Measurements from ENCODE around the gene CDH13. TPM values are rescaled to one million over a fixed set of nuclear protein-coding genes. Genes with fewer than 3 reads are reported as not detected.

The CDH13 gene
- total RNA-seq, 2 experiments from 2014 or later = not detected

DNA sequence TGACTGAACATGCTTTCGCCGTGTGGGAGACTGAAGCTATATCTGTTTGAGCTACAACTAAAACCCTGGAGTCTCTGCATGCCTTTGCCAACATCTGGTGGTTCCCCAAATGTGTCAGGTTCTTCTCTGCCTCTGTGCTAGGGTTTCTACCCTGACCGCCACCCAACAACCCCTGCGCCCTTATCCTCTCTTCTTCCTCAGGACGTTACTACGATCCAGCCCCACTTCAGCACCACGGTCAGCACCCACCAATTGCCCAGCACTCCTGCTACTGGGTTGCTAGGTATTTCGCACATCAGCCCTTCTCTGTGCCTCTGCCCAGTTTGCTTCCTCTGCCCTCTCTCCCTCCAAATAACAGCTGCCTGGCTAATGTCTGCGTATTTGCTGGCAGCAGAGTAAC, 1074.7 kb downstream of the CDH13 start:
- no peaks in the 10 kb centered on the region for H3K4me1 Mint-ChIP-seq
- ATAC-seq = no peak
- CTCF ChIA-PET = no interaction called here
- H3K4me3 Mint-ChIP-seq = no peak overlapping the region
- peak; percentile 48 for DNase-seq
- no peaks in the 10 kb centered on the region for H3K9me3 Mint-ChIP-seq (ENCODE audit: low read depth)
- H3K36me3 Mint-ChIP-seq = no peaks in the 10 kb centered on the region
- no peak overlapping the region for H3K27ac Mint-ChIP-seq
- H3K27me3 Mint-ChIP-seq = no peaks in the 10 kb centered on the region

GRCh38 chr16:83704656-83705055, 1077.9 kb downstream of the CDH13 start:
- ATAC-seq (no peak), DNase-seq (no peak)
- no peaks in the 10 kb centered on the region for H3K4me1 Mint-ChIP-seq
- no peaks in the 10 kb centered on the region for H3K27me3 Mint-ChIP-seq
- CTCF ChIA-PET = no interaction called here
- H3K27ac Mint-ChIP-seq = no peak overlapping the region
- H3K9me3 Mint-ChIP-seq (ENCODE audit: low read depth) = no peaks in the 10 kb centered on the region
- no peaks in the 10 kb centered on the region for H3K36me3 Mint-ChIP-seq
- no peak overlapping the region for H3K4me3 Mint-ChIP-seq

- no peaks in the 10 kb centered on the region for H3K9me3 Mint-ChIP-seq (ENCODE audit: low read depth)
- no peak overlapping the region for H3K4me3 Mint-ChIP-seq
- no peaks in the 10 kb centered on the region for H3K27me3 Mint-ChIP-seq
- H3K4me1 Mint-ChIP-seq = no peaks in the 10 kb centered on the region
- no peaks in the 10 kb centered on the region for H3K36me3 Mint-ChIP-seq
- CTCF ChIA-PET = no interaction called here
- no peak for DNase-seq
- no peak overlapping the region for H3K27ac Mint-ChIP-seq
- no peak for ATAC-seq
Measured at GRCh38 chr16:83705856-83706255, 1079.1 kb downstream of the CDH13 start.

- H3K27ac Mint-ChIP-seq = no peak overlapping the region
- no peak for ATAC-seq
Measured at GRCh38 chr16:83706394-83706793, 1079.6 kb downstream of the CDH13 start.

DNA sequence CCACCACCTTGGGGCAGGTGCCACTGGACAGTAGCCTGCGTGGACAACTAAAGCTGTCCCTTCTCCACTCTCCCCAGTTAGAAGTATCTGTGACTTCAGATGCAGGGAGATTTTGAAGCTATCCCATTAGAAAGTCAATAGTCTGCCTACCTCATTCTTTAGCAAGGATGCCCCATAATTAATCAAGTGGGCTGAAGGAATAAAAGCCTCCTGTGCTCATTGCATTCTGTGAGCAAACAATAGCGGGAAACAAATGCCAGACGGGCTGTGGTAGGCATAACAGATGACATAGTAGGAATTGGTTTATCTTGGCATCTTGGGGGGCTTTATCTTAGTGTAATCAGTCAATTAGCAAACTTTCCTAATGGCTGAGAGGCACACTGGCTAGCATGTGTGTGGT, 1084.3 kb downstream of the CDH13 start:
- CTCF ChIA-PET = no interaction called here
- Mint-ChIP-seq H3K27ac (no peak overlapping the region), H3K27me3 (no peaks in the 10 kb centered on the region), H3K9me3 (ENCODE audit: low read depth) (no peaks in the 10 kb centered on the region), H3K36me3 (no peaks in the 10 kb centered on the region), H3K4me1 (peaks cover 12% of the 10 kb centered on the region), H3K4me3 (no peak overlapping the region)
- ATAC-seq (no peak), DNase-seq (no peak)

More at GRCh38 chr16:83706394-83706793, 1079.6 kb downstream of the CDH13 start:
- no peak overlapping the region for H3K4me3 Mint-ChIP-seq
- no peak for DNase-seq
- no peaks in the 10 kb centered on the region for H3K27me3 Mint-ChIP-seq
- H3K4me1 Mint-ChIP-seq = no peaks in the 10 kb centered on the region
- no peaks in the 10 kb centered on the region for H3K36me3 Mint-ChIP-seq
- no peaks in the 10 kb centered on the region for H3K9me3 Mint-ChIP-seq (ENCODE audit: low read depth)
- CTCF ChIA-PET = no interaction called here

DNA sequence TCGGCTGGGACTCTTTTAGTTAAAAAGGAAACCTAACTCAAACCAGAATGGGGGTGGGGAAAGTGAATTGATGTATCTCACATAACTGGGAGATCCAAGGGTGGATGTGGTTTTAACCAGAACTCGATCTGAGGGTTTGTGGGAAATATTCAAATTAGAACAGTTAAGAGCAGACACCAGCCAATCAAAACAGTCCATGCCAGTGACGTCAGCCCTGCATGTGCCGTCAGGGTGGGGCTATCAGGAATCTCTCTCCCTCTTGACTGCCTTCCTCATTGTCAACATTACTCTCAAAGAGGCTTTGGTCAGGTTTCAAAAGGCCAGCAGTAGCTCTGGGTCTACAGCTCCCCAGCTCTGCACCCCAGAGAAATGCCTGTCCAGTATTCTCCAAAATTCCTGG, 1086.8 kb downstream of the CDH13 start:
- CTCF ChIA-PET = no interaction called here
- ATAC-seq = no peak
- no peak overlapping the region for H3K27ac Mint-ChIP-seq

DNA sequence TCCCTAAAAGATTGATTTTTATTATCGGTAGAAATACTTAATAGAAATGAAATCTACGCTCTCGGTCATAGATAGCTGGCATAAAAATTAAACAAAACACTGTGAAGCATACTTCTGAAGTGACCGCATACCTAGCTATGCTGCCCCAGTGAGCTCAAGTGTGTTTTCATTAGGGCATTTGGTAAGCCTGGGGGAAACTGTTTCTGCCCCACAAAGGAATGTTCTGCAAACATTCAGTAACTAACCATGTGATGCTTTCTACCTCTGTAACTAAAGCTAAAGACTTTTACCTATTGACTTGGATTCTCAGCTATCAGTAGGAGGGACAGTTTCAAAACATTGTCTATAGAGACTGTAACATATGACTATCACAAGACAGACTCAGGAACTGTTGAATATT, 1087.5 kb downstream of the CDH13 start:
- Mint-ChIP-seq H3K36me3 (no peaks in the 10 kb centered on the region), H3K4me3 (no peak overlapping the region), H3K9me3 (ENCODE audit: low read depth) (no peaks in the 10 kb centered on the region), H3K27ac (no peak overlapping the region), H3K4me1 (peaks cover 12% of the 10 kb centered on the region), H3K27me3 (no peaks in the 10 kb centered on the region)
- DNase-seq (no peak), ATAC-seq (no peak)
- CTCF ChIA-PET = no interaction called here

More for the DNA sequence above, 1086.8 kb downstream of the CDH13 start:
- no peak for DNase-seq
- H3K27me3 Mint-ChIP-seq = no peaks in the 10 kb centered on the region
- no peak overlapping the region for H3K4me3 Mint-ChIP-seq
- peaks cover 12% of the 10 kb centered on the region for H3K4me1 Mint-ChIP-seq
- H3K9me3 Mint-ChIP-seq (ENCODE audit: low read depth) = no peaks in the 10 kb centered on the region
- no peaks in the 10 kb centered on the region for H3K36me3 Mint-ChIP-seq

DNA sequence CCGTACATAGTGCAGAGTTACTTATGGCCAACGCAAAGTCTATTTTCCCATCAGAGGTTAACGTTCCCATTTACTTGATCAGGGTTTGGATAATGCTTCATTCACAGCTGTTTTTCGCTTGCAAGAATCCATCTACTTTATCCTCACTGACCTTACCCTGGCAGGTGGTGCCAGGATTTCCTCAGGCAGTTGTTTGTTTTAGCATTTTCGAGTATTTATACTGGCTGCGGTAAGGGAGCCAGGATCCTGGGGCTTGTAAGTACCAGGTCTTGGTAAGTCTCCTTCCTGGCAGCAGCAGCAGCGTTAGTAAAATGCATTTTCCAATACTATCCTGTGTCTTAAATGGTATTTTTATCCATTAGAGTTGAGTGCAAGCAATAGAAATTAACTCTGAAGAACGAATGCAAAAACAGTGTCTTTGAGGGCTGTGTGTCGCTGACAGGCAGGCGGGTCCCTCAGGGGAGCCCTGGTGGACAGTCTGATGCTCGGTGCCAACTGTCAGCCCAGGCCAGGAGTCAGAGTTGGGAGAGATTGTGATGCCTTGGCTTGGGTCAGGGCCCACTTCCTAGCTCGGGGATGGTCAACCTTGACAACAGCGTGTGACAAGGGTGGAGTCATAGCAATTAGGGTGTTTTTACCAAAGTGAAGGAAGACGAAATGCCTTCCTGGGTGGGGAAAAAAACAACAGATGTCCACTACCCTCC, 1088.6 kb downstream of the CDH13 start:
- CTCF ChIA-PET = no interaction called here
- Mint-ChIP-seq H3K27me3 (no peaks in the 10 kb centered on the region), H3K4me3 (no peak overlapping the region), H3K27ac (no peak overlapping the region), H3K9me3 (ENCODE audit: low read depth) (no peaks in the 10 kb centered on the region), H3K36me3 (no peaks in the 10 kb centered on the region), H3K4me1 (peaks cover 12% of the 10 kb centered on the region)
- DNase-seq = no peak
- ATAC-seq = no peak

DNA sequence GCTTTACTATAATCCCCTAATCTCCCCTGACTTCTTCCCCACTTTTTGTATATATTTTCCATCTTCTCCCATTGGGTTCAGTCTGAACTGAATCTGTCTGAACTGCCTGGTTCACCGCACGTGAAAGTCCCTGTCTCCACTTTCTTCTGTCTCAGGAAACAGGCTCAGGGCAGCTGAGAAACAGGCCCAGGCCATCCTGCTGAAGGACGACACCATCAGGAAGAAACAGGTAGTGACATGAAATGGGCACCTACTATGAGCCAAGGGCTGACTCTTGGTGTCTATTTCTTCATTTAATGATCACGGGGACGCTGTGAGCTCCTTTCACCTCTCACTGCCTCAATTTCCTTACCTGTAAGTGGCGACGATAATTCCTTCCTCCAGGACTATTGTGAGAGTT, 1090.5 kb downstream of the CDH13 start:
- peaks cover 12% of the 10 kb centered on the region for H3K4me1 Mint-ChIP-seq
- H3K27ac Mint-ChIP-seq = no peak overlapping the region
- CTCF ChIA-PET = no interaction called here
- no peaks in the 10 kb centered on the region for H3K27me3 Mint-ChIP-seq
- no peaks in the 10 kb centered on the region for H3K36me3 Mint-ChIP-seq
- DNase-seq (no peak), ATAC-seq (no peak)
- H3K9me3 Mint-ChIP-seq (ENCODE audit: low read depth) = no peaks in the 10 kb centered on the region
- no peak overlapping the region for H3K4me3 Mint-ChIP-seq

GRCh38 chr16:83717814-83718213, 1091.0 kb downstream of the CDH13 start:
- Mint-ChIP-seq H3K4me3 (no peak overlapping the region), H3K4me1 (peaks cover 11% of the 10 kb centered on the region), H3K27me3 (no peaks in the 10 kb centered on the region), H3K27ac (no peak overlapping the region), H3K36me3 (no peaks in the 10 kb centered on the region), H3K9me3 (ENCODE audit: low read depth) (no peaks in the 10 kb centered on the region)
- DNase-seq (no peak), ATAC-seq (no peak)
- CTCF ChIA-PET = no interaction called here

- no peak overlapping the region for H3K27ac Mint-ChIP-seq
- peaks cover 2% of the 10 kb centered on the region for H3K36me3 Mint-ChIP-seq
- H3K27me3 Mint-ChIP-seq = no peaks in the 10 kb centered on the region
- H3K4me1 Mint-ChIP-seq = no peaks in the 10 kb centered on the region
- no peak for ATAC-seq
- CTCF ChIA-PET = no interaction called here
- no peak for DNase-seq
- H3K9me3 Mint-ChIP-seq (ENCODE audit: low read depth) = peaks cover 3% of the 10 kb centered on the region
- no peak overlapping the region for H3K4me3 Mint-ChIP-seq
Measured at GRCh38 chr16:83720213-83720612, 1093.4 kb downstream of the CDH13 start.

DNA sequence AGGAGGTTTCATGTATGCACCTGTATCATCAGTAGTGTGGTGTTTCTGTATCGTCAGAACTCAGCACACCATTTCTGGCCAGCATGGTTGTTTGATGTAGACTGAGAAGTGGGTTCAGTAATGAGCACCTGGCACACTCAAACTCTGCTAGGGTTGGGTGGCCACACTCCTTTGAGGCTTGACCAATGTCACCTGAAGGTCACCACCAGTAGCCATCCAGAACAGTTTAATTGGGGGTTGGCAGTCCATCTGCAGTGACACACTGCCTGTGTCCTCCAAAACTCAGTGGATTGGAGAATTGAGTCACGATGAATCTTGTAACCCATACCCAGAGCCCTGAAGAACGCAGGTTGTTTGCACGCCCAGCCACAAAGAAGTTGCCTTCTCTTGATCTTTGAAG, 1094.2 kb downstream of the CDH13 start:
- peaks cover 2% of the 10 kb centered on the region for H3K36me3 Mint-ChIP-seq
- peaks cover 4% of the 10 kb centered on the region for H3K9me3 Mint-ChIP-seq (ENCODE audit: low read depth)
- H3K4me1 Mint-ChIP-seq = no peaks in the 10 kb centered on the region
- DNase-seq = no peak
- ATAC-seq = no peak
- no peak overlapping the region for H3K27ac Mint-ChIP-seq
- H3K27me3 Mint-ChIP-seq = no peaks in the 10 kb centered on the region
- CTCF ChIA-PET = no interaction called here
- no peak overlapping the region for H3K4me3 Mint-ChIP-seq

- no peak for ATAC-seq
- no peak for DNase-seq
- peaks cover 4% of the 10 kb centered on the region for H3K9me3 Mint-ChIP-seq (ENCODE audit: low read depth)
- H3K4me1 Mint-ChIP-seq = peaks cover 3% of the 10 kb centered on the region
- peaks cover 2% of the 10 kb centered on the region for H3K36me3 Mint-ChIP-seq
- CTCF ChIA-PET = no interaction called here
- no peak overlapping the region for H3K4me3 Mint-ChIP-seq
- no peak overlapping the region for H3K27ac Mint-ChIP-seq
- no peaks in the 10 kb centered on the region for H3K27me3 Mint-ChIP-seq
Measured at GRCh38 chr16:83721676-83722075, 1094.9 kb downstream of the CDH13 start.

DNA sequence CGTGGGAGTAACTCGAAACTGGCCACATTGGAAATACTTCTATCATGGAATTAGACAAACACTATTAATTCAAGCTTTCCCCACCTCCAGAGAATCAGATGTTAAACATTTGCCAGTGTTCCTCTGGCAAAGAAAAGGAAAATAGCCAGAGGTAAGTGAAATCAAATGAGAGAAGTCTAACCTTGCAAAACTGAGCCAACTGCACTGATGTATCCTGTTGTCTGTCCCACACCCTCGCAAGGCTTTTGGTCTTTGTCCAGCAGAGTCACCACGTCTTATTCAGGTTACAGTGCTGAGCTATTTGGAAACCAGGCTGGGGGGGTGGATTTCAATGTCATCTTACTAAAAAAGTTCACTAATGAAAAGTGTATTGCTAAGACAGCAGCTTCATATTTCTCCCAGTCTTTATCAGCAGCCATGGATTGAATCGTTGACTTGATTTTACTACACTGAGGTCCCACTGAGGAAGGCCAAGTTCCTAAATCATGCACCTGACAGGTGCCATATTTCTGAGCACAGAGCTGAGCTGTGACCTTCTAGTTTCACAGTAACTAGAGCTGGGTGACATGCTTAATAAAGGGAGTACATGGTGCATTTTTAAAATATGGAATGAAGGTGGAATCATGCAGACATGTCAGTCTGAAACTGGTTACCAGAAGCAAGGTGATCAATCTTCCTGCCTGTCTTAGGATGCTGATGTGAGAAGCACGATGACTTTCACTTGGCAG, 1095.9 kb downstream of the CDH13 start:
- Mint-ChIP-seq H3K4me3 (no peak overlapping the region), H3K36me3 (peaks cover 4% of the 10 kb centered on the region), H3K27me3 (no peaks in the 10 kb centered on the region), H3K27ac (no peak overlapping the region), H3K4me1 (peaks cover 12% of the 10 kb centered on the region), H3K9me3 (ENCODE audit: low read depth) (peaks cover 4% of the 10 kb centered on the region)
- CTCF ChIA-PET = no interaction called here
- DNase-seq = no peak
- ATAC-seq = no peak

Measured in activated CD8-positive, alpha-beta memory T cell treated with anti-CD3 and anti-CD28 coated beads, Interleukin-2, amount 10 ng/mL, durations not matched to agents 7 days and 5 days (primary cell).